ENCODE measurements around the gene MSANTD2. TPM values are rescaled to one million over a fixed set of nuclear protein-coding genes. Genes with fewer than 3 reads are reported as not detected.
A peak's percentile ranks its signal among the peaks of the same experiment; 100 is the strongest.

The MSANTD2 gene
- 10.4 to 12.5 TPM (median 10.6 TPM) in 3 replicates for total RNA-seq
- long read RNA-seq, partial matches to known transcripts: 0 of 10 reads
- long read RNA-seq, other reads (novel, unspliced or antisense): 3 of 10 reads

- Mint-ChIP-seq H3K9me3 (ENCODE audit: low read depth) (no peaks in the 10 kb centered on the region), H3K4me1 (ENCODE audit: low read depth) (peaks cover 33% of the 10 kb centered on the region), H3K4me3 (ENCODE audit: unreplicated experiment) (peak within 1 kb of the TSS; percentile 89), H3K27ac (ENCODE audit: unreplicated experiment) (peak within 1 kb of the TSS; percentile 96), H3K36me3 (ENCODE audit: low read depth) (no peaks in the 10 kb centered on the region), H3K27me3 (ENCODE audit: low read depth) (no peaks in the 10 kb centered on the region)
- peak; percentile 94 for DNase-seq (ENCODE audit: low spot score)
- peak; percentile 22 for TF ChIP-seq CTCF (IDR thresholded peaks at IDR 0.05)
These were observed at the start of gene MSANTD2 for GRCh38 chr11:124800226-124800929. Gene MSANTD2, minus strand, starts transcription at chr11:124800406. Its CDS starts 26 bp downstream, at chr11:124800380.

DNA sequence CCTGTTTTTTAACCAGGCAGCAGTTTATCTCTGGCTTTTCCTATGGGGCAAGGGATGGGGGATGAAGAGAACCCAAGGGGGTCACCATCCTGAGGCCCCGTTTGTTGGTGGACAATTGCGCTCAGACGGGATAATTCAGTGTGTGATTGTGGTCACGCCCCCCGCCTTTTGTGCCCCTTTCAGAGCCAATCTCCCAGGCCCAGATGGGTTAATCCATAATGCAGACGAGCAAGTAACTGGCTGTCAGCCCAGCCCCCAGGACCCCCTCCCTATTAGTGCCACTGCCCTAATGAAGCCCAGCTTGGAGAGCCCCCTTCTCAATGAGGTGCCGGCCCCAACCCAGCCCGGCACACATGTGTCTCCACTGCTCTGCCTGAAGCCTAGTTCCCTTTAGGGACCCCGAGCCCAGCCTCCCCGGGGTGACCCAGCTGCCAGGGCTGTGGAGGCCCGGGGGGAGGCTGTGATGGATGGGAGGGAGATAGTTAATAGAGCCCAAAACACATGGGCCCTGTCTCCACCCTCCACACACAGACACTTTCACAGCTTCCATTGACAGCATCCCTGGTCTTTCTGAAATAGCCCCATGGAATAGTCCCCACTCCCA lies 46.0 kb upstream of the MSANTD2 start:
- H3K9me3 Mint-ChIP-seq (ENCODE audit: low read depth): peaks cover 5% of the 10 kb centered on the region
- no peak for DNase-seq (ENCODE audit: low spot score)
- peaks cover 94% of the 10 kb centered on the region for H3K27me3 Mint-ChIP-seq (ENCODE audit: low read depth)
- H3K4me3 Mint-ChIP-seq (ENCODE audit: unreplicated experiment): no peak overlapping the region
- no peak for TF ChIP-seq CTCF (IDR thresholded peaks at IDR 0.05)
- H3K36me3 Mint-ChIP-seq (ENCODE audit: low read depth): peaks cover 2% of the 10 kb centered on the region
- no peak overlapping the region for H3K27ac Mint-ChIP-seq (ENCODE audit: unreplicated experiment)
- H3K4me1 Mint-ChIP-seq (ENCODE audit: low read depth): peaks cover 3% of the 10 kb centered on the region

- Mint-ChIP-seq H3K36me3 (ENCODE audit: low read depth) (peaks cover 2% of the 10 kb centered on the region), H3K27me3 (ENCODE audit: low read depth) (peaks cover 95% of the 10 kb centered on the region), H3K27ac (ENCODE audit: unreplicated experiment) (no peak overlapping the region), H3K4me3 (ENCODE audit: unreplicated experiment) (no peak overlapping the region), H3K4me1 (ENCODE audit: low read depth) (peaks cover 10% of the 10 kb centered on the region), H3K9me3 (ENCODE audit: low read depth) (no peaks in the 10 kb centered on the region)
- TF ChIP-seq CTCF (IDR thresholded peaks at IDR 0.05): no peak
- DNase-seq (ENCODE audit: low spot score): no peak
These were observed 44.5 kb upstream of the MSANTD2 start for GRCh38 chr11:124844664-124845079.

- Mint-ChIP-seq H3K4me1 (ENCODE audit: low read depth) (peaks cover 13% of the 10 kb centered on the region), H3K27me3 (ENCODE audit: low read depth) (peaks cover 91% of the 10 kb centered on the region), H3K4me3 (ENCODE audit: unreplicated experiment) (no peak overlapping the region), H3K9me3 (ENCODE audit: low read depth) (no peaks in the 10 kb centered on the region), H3K27ac (ENCODE audit: unreplicated experiment) (no peak overlapping the region), H3K36me3 (ENCODE audit: low read depth) (peaks cover 2% of the 10 kb centered on the region)
- no peak for TF ChIP-seq CTCF (IDR thresholded peaks at IDR 0.05)
- DNase-seq (ENCODE audit: low spot score): no peak
These were observed 43.4 kb upstream of the MSANTD2 start for GRCh38 chr11:124843616-124843910.

GRCh38 chr11:124842305-124842704 lies 42.1 kb upstream of the MSANTD2 start:
- peak overlapping the region; percentile 54 for H3K4me3 Mint-ChIP-seq (ENCODE audit: unreplicated experiment)
- H3K27ac Mint-ChIP-seq (ENCODE audit: unreplicated experiment): no peak overlapping the region
- DNase-seq (ENCODE audit: low spot score): no peak
- TF ChIP-seq CTCF (IDR thresholded peaks at IDR 0.05): no peak
- peaks cover 86% of the 10 kb centered on the region for H3K27me3 Mint-ChIP-seq (ENCODE audit: low read depth)
- no peaks in the 10 kb centered on the region for H3K9me3 Mint-ChIP-seq (ENCODE audit: low read depth)
- peaks cover 17% of the 10 kb centered on the region for H3K4me1 Mint-ChIP-seq (ENCODE audit: low read depth)
- peaks cover 2% of the 10 kb centered on the region for H3K36me3 Mint-ChIP-seq (ENCODE audit: low read depth)

Measured in chondrocyte (in vitro differentiated cells).